C4-2B (cell line): ENCODE measurements around the gene CACTIN.

Experiments used
- CTCF ChIP-seq: fragments of 450-650 bp; conservative IDR thresholded peaks from 2 replicates; pipeline ENCODE4 v1.5.1; 2017; ENCODE audit warnings: mild to moderate bottlenecking
- ZFX ChIP-seq: fragments of 450-650 bp; IDR thresholded peaks from 2 replicates; pipeline ENCODE4 v1.6.1; 2017

GRCh38 chr19:3619631-3620012 is 7.0 kb downstream of the CACTIN start:
- TF ChIP-seq CTCF (no peak), ZFX (no peak)
